H1 (cell line): ENCODE measurements around the gene BCL2. TPM values are rescaled to one million over a fixed set of nuclear protein-coding genes. Genes with fewer than 3 reads are reported as not detected.

ENCODE experiments used
- EP300 ChIP-seq, 2 experiments: IDR thresholded peaks; 1 replicate in 1 of 2; 2 replicates in 1 of 2; pipeline ENCODE4 v1.6.1; 2011 to 2012; ENCODE audit warnings: low read depth in 2 of 2, low read length in 2 of 2, mild to moderate bottlenecking in 2 of 2, borderline replicate concordance in 1 of 2, inconsistent platforms in 1 of 2, moderate library complexity in 1 of 2
- SP1 ChIP-seq: IDR thresholded peaks from 2 replicates; pipeline ENCODE4 v1.6.1; 2011; ENCODE audit warnings: low read depth, low read length
- polyA plus RNA-seq, 7 experiments: library from polyadenylated mRNA; depleted of rRNA in 3 of 7; stranded (reverse) in 5 of 7; unstranded in 2 of 7; fragments of >200 nt in 5 of 7; fragments of 200-250 nt in 2 of 7; gene quantifications; 1 replicate in 5 of 7; 2 replicates in 1 of 7; 4 replicates in 1 of 7; pipeline versions ENCODE4 v1.2.1 to v1.2.3, GENCODE V29; 2011 to 2013; ENCODE audit warnings: missing spikeins in 2 of 7, mixed read lengths in 2 of 7
- total RNA-seq: library from RNA; stranded (reverse); fragmentation: NEBNext Ultra II Directional; extraction: Animal tissue kit (Norgen Biotek cat#: 25700); gene quantifications from 2 replicates; pipeline ENCODE4 v1.2.1, GENCODE V29; 2021
- TF ChIP-seq, protein P1 (sequence below): IDR thresholded peaks from 2 replicates; pipeline ENCODE4 v1.6.1; 2011; ENCODE audit warnings: low read length, improper control_type of control experiment

BCL2 gene
- total and polyA plus RNA-seq, 2 of the 8 experiments (the other 6 are each of a cell fraction or from before 2014, with no cell fraction given), result 0.59 to 4.5 TPM

DNA sequence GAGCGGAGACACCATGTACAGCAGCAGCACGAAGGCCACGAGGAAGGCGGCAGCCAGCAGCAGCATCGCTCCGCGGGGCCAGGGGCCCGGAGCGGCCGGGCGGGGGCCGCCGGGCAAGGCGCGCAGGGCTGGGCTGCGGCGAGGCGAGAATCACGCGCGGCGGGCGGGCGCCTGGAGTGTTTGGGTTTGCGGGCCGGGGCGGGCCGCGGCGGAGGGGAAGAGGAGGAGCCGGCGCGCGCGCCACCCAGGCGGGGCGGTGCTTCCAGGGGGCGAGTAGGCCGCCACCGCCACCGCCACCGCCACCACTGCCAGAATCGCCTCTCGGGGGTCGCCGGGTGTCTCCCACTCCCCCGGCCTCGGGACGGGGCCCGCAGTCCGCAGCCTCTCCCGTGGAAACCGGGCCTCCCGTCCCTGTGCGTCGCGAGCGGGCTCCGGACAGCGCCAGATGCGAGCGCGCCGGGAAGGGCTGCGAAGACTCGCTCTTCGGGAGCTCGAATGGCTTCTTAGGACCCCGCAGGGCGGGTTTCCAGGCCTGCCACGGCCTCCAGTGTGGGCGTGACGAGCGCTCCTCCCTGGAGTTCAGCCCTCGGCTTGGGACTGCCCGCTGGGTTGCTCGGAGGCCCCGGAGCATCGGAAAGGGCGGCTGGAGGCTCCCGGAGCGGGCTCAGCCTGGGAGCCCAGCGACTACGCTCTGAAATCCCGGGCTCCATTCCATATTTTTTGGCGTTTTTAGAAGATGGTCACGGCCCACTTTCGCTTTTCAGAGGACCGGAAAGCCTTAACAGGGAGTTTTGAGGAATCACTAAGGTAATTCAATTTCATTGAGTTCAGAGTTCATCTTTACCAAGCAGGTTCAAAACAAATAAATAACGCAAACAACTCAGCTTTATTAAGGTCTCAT lies 47.7 kb upstream of the BCL2 start, which contains the start of gene KDSR (continued):
- peak; percentile 99 for TF ChIP-seq SP1
- TF ChIP-seq, protein P1, sequence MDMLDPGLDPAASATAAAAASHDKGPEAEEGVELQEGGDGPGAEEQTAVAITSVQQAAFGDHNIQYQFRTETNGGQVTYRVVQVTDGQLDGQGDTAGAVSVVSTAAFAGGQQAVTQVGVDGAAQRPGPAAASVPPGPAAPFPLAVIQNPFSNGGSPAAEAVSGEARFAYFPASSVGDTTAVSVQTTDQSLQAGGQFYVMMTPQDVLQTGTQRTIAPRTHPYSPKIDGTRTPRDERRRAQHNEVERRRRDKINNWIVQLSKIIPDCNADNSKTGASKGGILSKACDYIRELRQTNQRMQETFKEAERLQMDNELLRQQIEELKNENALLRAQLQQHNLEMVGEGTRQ, result no peak
- no peak for TF ChIP-seq EP300 (IDR thresholded peaks at IDR 0.05; ENCODE audit: borderline replicate concordance in 1 of 2, low read depth in 2 of 2, low read length in 2 of 2)
